ENCODE measurements around the gene LBR. TPM values are rescaled to one million over a fixed set of nuclear protein-coding genes. Genes with fewer than 3 reads are reported as not detected.

Gene LBR
- total and polyA plus RNA-seq, 4 donors: 14.3 to 201 (median 22.6) TPM

DNA sequence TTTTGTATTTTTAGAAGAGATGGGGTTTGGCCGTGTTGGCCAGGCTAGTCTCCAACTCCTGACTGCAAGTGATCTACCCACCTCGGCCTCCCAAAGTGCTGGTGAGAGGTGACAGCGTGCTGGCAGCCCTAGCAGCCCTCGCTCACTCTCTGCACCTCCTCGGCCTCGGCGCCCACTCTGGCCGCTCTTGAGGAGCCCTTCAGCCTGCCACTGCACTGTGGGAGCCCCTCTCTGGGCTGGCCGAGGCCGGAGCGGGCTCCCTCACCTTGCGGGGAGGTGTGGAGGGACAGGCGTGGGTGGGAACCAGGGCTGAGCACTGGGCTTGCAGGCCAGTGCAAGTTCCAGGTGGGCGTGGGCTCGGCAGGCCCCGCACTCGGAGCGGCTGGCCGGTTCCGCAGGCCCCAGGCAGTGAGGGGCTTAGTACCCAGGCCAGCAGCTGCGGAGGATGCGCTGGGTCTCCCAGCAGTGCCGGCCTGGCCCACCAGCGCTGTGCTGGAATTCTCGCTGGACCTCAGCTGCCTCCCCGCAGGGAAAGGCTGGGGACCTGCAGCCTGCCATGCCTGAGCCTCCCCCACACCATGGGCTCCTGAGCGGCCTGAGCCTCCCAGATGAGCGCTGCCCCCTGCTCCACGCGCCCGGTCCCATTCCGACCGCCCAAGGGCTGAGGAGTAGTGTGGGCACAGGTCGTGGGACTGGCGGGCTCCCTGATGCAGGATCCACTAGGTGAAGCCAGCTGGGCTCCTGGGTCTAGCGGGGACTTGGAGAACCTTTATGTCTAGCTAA, 3.4 kb upstream of the LBR start:
- Histone ChIP-seq H3K9ac (ENCODE audit: low read depth in 1 of 2, low read length in 2 of 2) (no peak overlapping the region), H3K4me1 (ENCODE audit: control insufficient read depth in 4 of 4, insufficient read depth in 4 of 4, low read length in 3 of 4) (peaks cover 0 to 14% (median 7%) of the 10 kb centered on the region in 4 donors), H3K27ac (ENCODE audit: low read depth in 1 of 2, low read length in 2 of 2) (no peak overlapping the region), H3K4me3 (ENCODE audit: low read depth in 1 of 3, low read length in 3 of 3) (no peak overlapping the region), H3K36me3 (ENCODE audit: control insufficient read depth in 4 of 4, insufficient read depth in 3 of 4, low read depth in 1 of 4, low read length in 3 of 4) (no peaks in the 10 kb centered on the region), H3K9me3 (ENCODE audit: control insufficient read depth in 4 of 4, low read length in 3 of 4) (no peaks in the 10 kb centered on the region), H3K27me3 (ENCODE audit: control insufficient read depth in 4 of 4, insufficient read depth in 4 of 4, low read length in 3 of 4) (no peaks in the 10 kb centered on the region)
- DNase-seq (ENCODE audit: low spot score): no peak
- TF ChIP-seq RAD21 (IDR thresholded peaks at IDR 0.05) (no peak), HNF4A (conservative IDR thresholded peaks at IDR 0.05) (no peak), YY1 (IDR thresholded peaks at IDR 0.05) (no peak), FOXA2 (IDR thresholded peaks at IDR 0.05) (no peak), SP1 (IDR thresholded peaks at IDR 0.05) (no peak), GABPA (IDR thresholded peaks at IDR 0.05 in 1 of 2, conservative IDR thresholded peaks at IDR 0.05 in 1 of 2) (no peak), NR2F2 (IDR thresholded peaks at IDR 0.05) (no peak), JUND (IDR thresholded peaks at IDR 0.05) (no peak), HNF4G (IDR thresholded peaks at IDR 0.05) (no peak), EGR1 (IDR thresholded peaks at IDR 0.05; ENCODE audit: low read depth in 2 of 2) (no peak), TAF1 (conservative IDR thresholded peaks at IDR 0.05) (no peak), FOXA1 (IDR thresholded peaks at IDR 0.05) (no peak), RXRA (IDR thresholded peaks at IDR 0.05) (no peak)
- TF ChIP-seq, protein P1, sequence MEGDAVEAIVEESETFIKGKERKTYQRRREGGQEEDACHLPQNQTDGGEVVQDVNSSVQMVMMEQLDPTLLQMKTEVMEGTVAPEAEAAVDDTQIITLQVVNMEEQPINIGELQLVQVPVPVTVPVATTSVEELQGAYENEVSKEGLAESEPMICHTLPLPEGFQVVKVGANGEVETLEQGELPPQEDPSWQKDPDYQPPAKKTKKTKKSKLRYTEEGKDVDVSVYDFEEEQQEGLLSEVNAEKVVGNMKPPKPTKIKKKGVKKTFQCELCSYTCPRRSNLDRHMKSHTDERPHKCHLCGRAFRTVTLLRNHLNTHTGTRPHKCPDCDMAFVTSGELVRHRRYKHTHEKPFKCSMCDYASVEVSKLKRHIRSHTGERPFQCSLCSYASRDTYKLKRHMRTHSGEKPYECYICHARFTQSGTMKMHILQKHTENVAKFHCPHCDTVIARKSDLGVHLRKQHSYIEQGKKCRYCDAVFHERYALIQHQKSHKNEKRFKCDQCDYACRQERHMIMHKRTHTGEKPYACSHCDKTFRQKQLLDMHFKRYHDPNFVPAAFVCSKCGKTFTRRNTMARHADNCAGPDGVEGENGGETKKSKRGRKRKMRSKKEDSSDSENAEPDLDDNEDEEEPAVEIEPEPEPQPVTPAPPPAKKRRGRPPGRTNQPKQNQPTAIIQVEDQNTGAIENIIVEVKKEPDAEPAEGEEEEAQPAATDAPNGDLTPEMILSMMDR (IDR thresholded peaks at IDR 0.05; ENCODE audit: low read depth, low read length, missing input control): no peak
- TF ChIP-seq, protein P2, sequence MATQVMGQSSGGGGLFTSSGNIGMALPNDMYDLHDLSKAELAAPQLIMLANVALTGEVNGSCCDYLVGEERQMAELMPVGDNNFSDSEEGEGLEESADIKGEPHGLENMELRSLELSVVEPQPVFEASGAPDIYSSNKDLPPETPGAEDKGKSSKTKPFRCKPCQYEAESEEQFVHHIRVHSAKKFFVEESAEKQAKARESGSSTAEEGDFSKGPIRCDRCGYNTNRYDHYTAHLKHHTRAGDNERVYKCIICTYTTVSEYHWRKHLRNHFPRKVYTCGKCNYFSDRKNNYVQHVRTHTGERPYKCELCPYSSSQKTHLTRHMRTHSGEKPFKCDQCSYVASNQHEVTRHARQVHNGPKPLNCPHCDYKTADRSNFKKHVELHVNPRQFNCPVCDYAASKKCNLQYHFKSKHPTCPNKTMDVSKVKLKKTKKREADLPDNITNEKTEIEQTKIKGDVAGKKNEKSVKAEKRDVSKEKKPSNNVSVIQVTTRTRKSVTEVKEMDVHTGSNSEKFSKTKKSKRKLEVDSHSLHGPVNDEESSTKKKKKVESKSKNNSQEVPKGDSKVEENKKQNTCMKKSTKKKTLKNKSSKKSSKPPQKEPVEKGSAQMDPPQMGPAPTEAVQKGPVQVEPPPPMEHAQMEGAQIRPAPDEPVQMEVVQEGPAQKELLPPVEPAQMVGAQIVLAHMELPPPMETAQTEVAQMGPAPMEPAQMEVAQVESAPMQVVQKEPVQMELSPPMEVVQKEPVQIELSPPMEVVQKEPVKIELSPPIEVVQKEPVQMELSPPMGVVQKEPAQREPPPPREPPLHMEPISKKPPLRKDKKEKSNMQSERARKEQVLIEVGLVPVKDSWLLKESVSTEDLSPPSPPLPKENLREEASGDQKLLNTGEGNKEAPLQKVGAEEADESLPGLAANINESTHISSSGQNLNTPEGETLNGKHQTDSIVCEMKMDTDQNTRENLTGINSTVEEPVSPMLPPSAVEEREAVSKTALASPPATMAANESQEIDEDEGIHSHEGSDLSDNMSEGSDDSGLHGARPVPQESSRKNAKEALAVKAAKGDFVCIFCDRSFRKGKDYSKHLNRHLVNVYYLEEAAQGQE (IDR thresholded peaks at IDR 0.05): no peak
- TF ChIP-seq, protein P3, sequence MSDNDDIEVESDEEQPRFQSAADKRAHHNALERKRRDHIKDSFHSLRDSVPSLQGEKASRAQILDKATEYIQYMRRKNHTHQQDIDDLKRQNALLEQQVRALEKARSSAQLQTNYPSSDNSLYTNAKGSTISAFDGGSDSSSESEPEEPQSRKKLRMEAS (IDR thresholded peaks at IDR 0.05): no peak
- TF ChIP-seq, protein P4, sequence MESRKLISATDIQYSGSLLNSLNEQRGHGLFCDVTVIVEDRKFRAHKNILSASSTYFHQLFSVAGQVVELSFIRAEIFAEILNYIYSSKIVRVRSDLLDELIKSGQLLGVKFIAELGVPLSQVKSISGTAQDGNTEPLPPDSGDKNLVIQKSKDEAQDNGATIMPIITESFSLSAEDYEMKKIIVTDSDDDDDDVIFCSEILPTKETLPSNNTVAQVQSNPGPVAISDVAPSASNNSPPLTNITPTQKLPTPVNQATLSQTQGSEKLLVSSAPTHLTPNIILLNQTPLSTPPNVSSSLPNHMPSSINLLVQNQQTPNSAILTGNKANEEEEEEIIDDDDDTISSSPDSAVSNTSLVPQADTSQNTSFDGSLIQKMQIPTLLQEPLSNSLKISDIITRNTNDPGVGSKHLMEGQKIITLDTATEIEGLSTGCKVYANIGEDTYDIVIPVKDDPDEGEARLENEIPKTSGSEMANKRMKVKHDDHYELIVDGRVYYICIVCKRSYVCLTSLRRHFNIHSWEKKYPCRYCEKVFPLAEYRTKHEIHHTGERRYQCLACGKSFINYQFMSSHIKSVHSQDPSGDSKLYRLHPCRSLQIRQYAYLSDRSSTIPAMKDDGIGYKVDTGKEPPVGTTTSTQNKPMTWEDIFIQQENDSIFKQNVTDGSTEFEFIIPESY (IDR thresholded peaks at IDR 0.05): no peak
- TF ChIP-seq, protein P5, sequence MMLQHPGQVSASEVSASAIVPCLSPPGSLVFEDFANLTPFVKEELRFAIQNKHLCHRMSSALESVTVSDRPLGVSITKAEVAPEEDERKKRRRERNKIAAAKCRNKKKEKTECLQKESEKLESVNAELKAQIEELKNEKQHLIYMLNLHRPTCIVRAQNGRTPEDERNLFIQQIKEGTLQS (IDR thresholded peaks at IDR 0.05): no peak
- 95% methylated on average over 36 of the region's 36 CpGs for WGBS

Data from liver (tissue), 9 donors.